Measurements from ENCODE around the gene CACHD1. TPM values are rescaled to one million over a fixed set of nuclear protein-coding genes. Genes with fewer than 3 reads are reported as not detected.

CACHD1 gene
- total and polyA plus RNA-seq, 8 donors, result 11.3 to 38.0 (median 32.7) TPM

GRCh38 chr1:64685217-64685616, 215.3 kb downstream of the CACHD1 start:
- DNase-seq, result no peak
- Histone ChIP-seq H3K27me3 (no peaks in the 10 kb centered on the region), H3K9me3 (no peaks in the 10 kb centered on the region), H3K4me1 (peaks cover 5 to 23% of the 10 kb centered on the region in 2 donors), H3K27ac (no peak overlapping the region), H3K4me3 (no peak overlapping the region), H3K36me3 (peaks cover 0 to 26% of the 10 kb centered on the region in 2 donors)
- TF ChIP-seq, protein P1, sequence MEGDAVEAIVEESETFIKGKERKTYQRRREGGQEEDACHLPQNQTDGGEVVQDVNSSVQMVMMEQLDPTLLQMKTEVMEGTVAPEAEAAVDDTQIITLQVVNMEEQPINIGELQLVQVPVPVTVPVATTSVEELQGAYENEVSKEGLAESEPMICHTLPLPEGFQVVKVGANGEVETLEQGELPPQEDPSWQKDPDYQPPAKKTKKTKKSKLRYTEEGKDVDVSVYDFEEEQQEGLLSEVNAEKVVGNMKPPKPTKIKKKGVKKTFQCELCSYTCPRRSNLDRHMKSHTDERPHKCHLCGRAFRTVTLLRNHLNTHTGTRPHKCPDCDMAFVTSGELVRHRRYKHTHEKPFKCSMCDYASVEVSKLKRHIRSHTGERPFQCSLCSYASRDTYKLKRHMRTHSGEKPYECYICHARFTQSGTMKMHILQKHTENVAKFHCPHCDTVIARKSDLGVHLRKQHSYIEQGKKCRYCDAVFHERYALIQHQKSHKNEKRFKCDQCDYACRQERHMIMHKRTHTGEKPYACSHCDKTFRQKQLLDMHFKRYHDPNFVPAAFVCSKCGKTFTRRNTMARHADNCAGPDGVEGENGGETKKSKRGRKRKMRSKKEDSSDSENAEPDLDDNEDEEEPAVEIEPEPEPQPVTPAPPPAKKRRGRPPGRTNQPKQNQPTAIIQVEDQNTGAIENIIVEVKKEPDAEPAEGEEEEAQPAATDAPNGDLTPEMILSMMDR (IDR thresholded peaks at IDR 0.05), result no peak
- ATAC-seq, result no peak
- intact Hi-C loops (cut with DNase I), result loop anchor here in 1 of 2 donors (5.0 kb wide), 1 partner anchor 137 kb away; no protein-coding TSS in a partner anchor

- H3K9me3 ChIP-seq, result no peaks in the 10 kb centered on the region
- intact Hi-C loops (cut with DNase I), result loop anchor here in 1 of 2 donors (5.0 kb wide), 1 partner anchor 136 kb away; no protein-coding TSS in a partner anchor
- no peak overlapping the region for H3K4me3 ChIP-seq
- H3K36me3 ChIP-seq, result peaks cover 0 to 21% of the 10 kb centered on the region in 2 donors
- H3K27ac ChIP-seq, result no peak overlapping the region
- peaks cover 5 to 23% of the 10 kb centered on the region in 2 donors for H3K4me1 ChIP-seq
- no peak for ATAC-seq
- TF ChIP-seq, protein P1 (IDR thresholded peaks at IDR 0.05), result no peak
- H3K27me3 ChIP-seq, result no peaks in the 10 kb centered on the region
- DNase-seq, result no peak
Measured at GRCh38 chr1:64685765-64686341, 215.9 kb downstream of the CACHD1 start.

- Histone ChIP-seq H3K27ac (peak overlapping the region in 1 of 2 donors; percentile 34), H3K27me3 (no peaks in the 10 kb centered on the region), H3K4me1 (peaks cover 5 to 23% of the 10 kb centered on the region in 2 donors), H3K9me3 (no peaks in the 10 kb centered on the region), H3K4me3 (no peak overlapping the region), H3K36me3 (peaks cover 0 to 17% of the 10 kb centered on the region in 2 donors)
- intact Hi-C loops (cut with DNase I), result loop anchor here in 1 of 2 donors (5.0 kb wide), 1 partner anchor 135 kb away; no protein-coding TSS in a partner anchor
- TF ChIP-seq, protein P1 (IDR thresholded peaks at IDR 0.05), result peak; percentile 69 to 88
- DNase-seq (peak in 2 of 4 donors; percentile 39 to 68), ATAC-seq (peak; percentile 92)
Measured at GRCh38 chr1:64686828-64687724, 217.1 kb downstream of the CACHD1 start.

DNA sequence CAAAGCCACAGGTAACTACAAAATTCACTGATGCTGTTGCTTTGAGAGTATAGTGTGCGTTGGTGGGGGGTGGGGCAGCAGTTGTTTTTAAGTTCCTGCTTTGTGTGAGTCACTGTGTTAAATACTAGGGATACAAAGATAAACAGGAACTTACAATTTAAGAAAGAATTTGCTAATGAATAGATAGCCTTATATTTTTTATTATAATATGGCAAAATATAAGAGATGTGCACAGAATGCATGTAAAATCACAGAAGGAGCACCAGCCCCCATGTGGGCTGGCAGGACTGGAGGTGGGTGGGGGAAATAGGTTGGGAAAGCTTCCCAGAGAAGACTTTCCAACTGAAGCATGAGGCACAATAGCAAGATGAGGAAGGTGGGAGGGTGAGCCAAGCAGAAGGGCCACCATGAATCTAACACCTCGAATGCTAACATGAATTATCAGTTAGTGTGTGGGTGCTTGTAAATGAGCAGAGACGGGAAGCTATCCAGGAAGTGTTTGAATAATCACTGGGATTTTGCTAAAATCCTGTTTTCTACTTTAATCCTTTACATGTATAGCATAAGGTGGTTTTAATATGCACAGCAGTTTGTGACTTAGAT, 217.9 kb downstream of the CACHD1 start:
- Histone ChIP-seq H3K36me3 (peaks cover 0 to 9% of the 10 kb centered on the region in 2 donors), H3K27ac (peak overlapping the region in 1 of 2 donors; percentile 9), H3K9me3 (no peaks in the 10 kb centered on the region), H3K4me3 (no peak overlapping the region), H3K4me1 (peaks cover 5 to 23% of the 10 kb centered on the region in 2 donors), H3K27me3 (no peaks in the 10 kb centered on the region)
- peak; percentile 53 for ATAC-seq
- peak in 1 of 4 donors; percentile 43 for DNase-seq
- intact Hi-C loops (cut with DNase I), result loop anchor here in 1 of 2 donors (5.0 kb wide), 1 partner anchor 134 kb away; no protein-coding TSS in a partner anchor
- TF ChIP-seq, protein P1 (IDR thresholded peaks at IDR 0.05), result no peak
